HepG2 (cell line): ENCODE measurements around the gene CHD9. TPM values are rescaled to one million over a fixed set of nuclear protein-coding genes. Genes with fewer than 3 reads are reported as not detected.

Experiments used
- ATAC-seq: fragments of 200-7000 bp; cut with Tn5 transposase; 3 replicates; pipeline ENCODE4 v1.9.1; 2020; ENCODE audit warnings: mild to moderate bottlenecking, moderate library complexity
- BruUV-seq: library from RNA; stranded (reverse); fragments of 400-500 nt; replicated peaks from 2 replicates; lab custom pipeline; 2021; lab: Mats Ljungman, UMichigan
- CTCF ChIA-PET: fragments of 300-600 bp; formaldehyde crosslinking; extraction: SDS; loops from one replicate; lab custom pipeline; 2021; ENCODE audit warnings: low total read pairs, inconsistent platforms, low intra/inter-chr PET ratio; lab: Yijun Ruan, JAX
- POLR2A ChIA-PET: fragments of 350-600 bp; sonication (Branson Sonifier 250); formaldehyde crosslinking; loops from one replicate; lab custom pipeline; 2020; ENCODE audit warnings: antibody characterized with exemption, inconsistent platforms; lab: Yijun Ruan, JAX
- DNase-seq: peaks from one replicate; pipeline ENCODE4 v3.0.0-alpha.2; 2015; ENCODE audit warnings: low spot score
- FAIRE-seq: peaks from 3 replicates; lab custom pipeline; 2011; peaks lifted over from hg19 to GRCh38; lab: Jason Lieb, UNC
- H2AFZ ChIP-seq: one replicate; pipeline ENCODE4 v1.6.1; 2011; ENCODE audit warnings: low read length, inconsistent platforms
- H3K27ac ChIP-seq: fragments of 300-600 bp; 3 replicates; pipeline ENCODE4 v1.8.0; 2011; ENCODE audit warnings: mixed run types, mild to moderate bottlenecking, mixed read lengths, low read length, inconsistent platforms; ENCODE audit not compliant: insufficient read depth; ENCODE audit errors: extremely low read length
- H3K27me3 ChIP-seq, 2 experiments: fragments of 200-600 bp in 1 of 2; 2 replicates in 1 of 2; 3 replicates in 1 of 2; pipeline versions ENCODE4 v1.6.0 to v1.8.0; 2011; ENCODE audit warnings: low read length in 2 of 2, mild to moderate bottlenecking in 2 of 2, moderate library complexity in 2 of 2, inconsistent platforms in 1 of 2; ENCODE audit not compliant: insufficient read depth in 2 of 2, control insufficient read depth in 1 of 2
- H3K36me3 ChIP-seq, 2 experiments: fragments of 200-600 bp in 1 of 2; replicated peaks in 1 of 2; 2 replicates in 1 of 2; 3 replicates in 1 of 2; pipeline versions ENCODE4 v1.5.1 to v1.8.0; 2011; ENCODE audit warnings: low read length in 2 of 2, inconsistent platforms in 1 of 2; ENCODE audit not compliant: insufficient read depth in 2 of 2, control insufficient read depth in 1 of 2
- H3K4me1 ChIP-seq: 2 replicates; pipeline ENCODE4 v1.5.1; 2012; ENCODE audit warnings: low read length, inconsistent platforms; ENCODE audit not compliant: insufficient read depth
- H3K4me2 ChIP-seq: 2 replicates; pipeline ENCODE4 v1.6.0; 2011; ENCODE audit warnings: low read depth, low read length, inconsistent platforms
- H3K4me3 ChIP-seq, 3 experiments: fragments of 200-600 bp in 1 of 3; sonication (generic), shearing (Covaris generic) in 1 of 3; replicated peaks in 1 of 3; 2 replicates each; pipeline ENCODE4 v1.5.1; 2011 to 2016; ENCODE audit warnings: low read length in 3 of 3, inconsistent platforms in 2 of 3, low read depth in 2 of 3, mild to moderate bottlenecking in 2 of 3, control low read depth in 1 of 3, mixed read lengths in 1 of 3; ENCODE audit not compliant: insufficient read depth in 1 of 3
- H3K79me2 ChIP-seq: one replicate; pipeline ENCODE4 v1.6.1; 2011; ENCODE audit warnings: low read length, inconsistent platforms; ENCODE audit not compliant: insufficient read depth
- H3K9ac ChIP-seq: 2 replicates; pipeline ENCODE4 v1.6.0; 2011; ENCODE audit warnings: mild to moderate bottlenecking, low read depth, low read length, inconsistent platforms; ENCODE audit not compliant: insufficient read depth
- H3K9me3 ChIP-seq: 2 replicates; pipeline ENCODE4 v1.5.1; 2012; ENCODE audit warnings: mild to moderate bottlenecking, low read length
- H4K20me1 ChIP-seq: 2 replicates; pipeline ENCODE4 v1.6.0; 2011; ENCODE audit warnings: inconsistent platforms, mild to moderate bottlenecking, low read length, moderate library complexity; ENCODE audit not compliant: insufficient read depth
- CTCF ChIP-seq: sonication (generic); formaldehyde crosslinking; IDR thresholded peaks from 2 replicates; pipeline ENCODE4 v1.5.0; 2020; ENCODE audit warnings: mild to moderate bottlenecking, missing genetic modification reagents, moderate library complexity
- HOXA9 ChIP-seq: sonication (generic); formaldehyde crosslinking; IDR thresholded peaks from 2 replicates; pipeline ENCODE4 v1.8.1; 2022; ENCODE audit warnings: missing genetic modification reagents, mild to moderate bottlenecking, moderate library complexity, borderline replicate concordance
- NFE2 ChIP-seq: sonication (generic); formaldehyde crosslinking; IDR thresholded peaks from 2 replicates; pipeline ENCODE4 v1.4.0; 2020; ENCODE audit warnings: missing genetic modification reagents
- NFE2L2 ChIP-seq: fragments of 150-350 bp; IDR thresholded peaks from 2 replicates; pipeline ENCODE4 v1.6.1; 2014; ENCODE audit warnings: low read length
- STAG1 ChIP-seq: sonication (generic); formaldehyde crosslinking; IDR thresholded peaks from 2 replicates; pipeline ENCODE4 v1.4.0; 2020; ENCODE audit warnings: missing genetic modification reagents
- WGBS: methylation state at CpG from one replicate; pipeline ENCODE4 v1.1.6; 2017; ENCODE audit warnings: low lambda C conversion rate; 5-methylcytosine and 5-hydroxymethylcytosine counted together
- in situ Hi-C: cut with HindIII; loops from 2 replicates; pipeline ENCODE4 v1.10.0; 2017; ENCODE audit warnings: low pct_unique_long_range_greater_than_20kb; ENCODE audit not compliant: extremely low pct_ligation_motif_present
- intact Hi-C: fragments of 100-400 bp; cut with micrococcal nuclease; formaldehyde crosslinking; loops from one replicate; pipeline ENCODE4 v1.10.0; 2022; ENCODE audit not compliant: unreplicated experiment
- polyA plus RNA-seq, 8 experiments: library from polyadenylated mRNA; depleted of rRNA in 3 of 8; stranded (reverse) in 7 of 8; unstranded in 1 of 8; fragments of >200 nt; fragmentation: Illumina TruSeq in 4 of 8; extraction: Trizol in 4 of 8; gene quantifications; 2 replicates each; pipeline versions ENCODE4 v1.2.1 to v1.2.3, GENCODE V29; 2011 to 2016; ENCODE audit warnings: low read depth in 4 of 8, missing spikeins in 1 of 8, mixed read lengths in 1 of 8; ENCODE audit not compliant: insufficient read depth in 1 of 8
- total RNA-seq, 5 experiments: library from RNA; depleted of rRNA; stranded (reverse); fragments of >200 nt; fragmentation: Illumina TruSeq; extraction: Trizol; gene quantifications; 2 replicates each; pipeline ENCODE4 v1.2.3, GENCODE V29; 2016; ENCODE audit warnings: low read depth in 1 of 5
- TF ChIP-seq, protein P1 (sequence below): sonication (generic); formaldehyde crosslinking; IDR thresholded peaks from 2 replicates; pipeline ENCODE4 v1.4.0; 2020; ENCODE audit warnings: missing genetic modification reagents

The CHD9 gene
- total and polyA plus RNA-seq, 2 of the 13 experiments (the other 11 are each of a cell fraction or from before 2014, with no cell fraction given): 23.4 to 27.7 TPM

DNA sequence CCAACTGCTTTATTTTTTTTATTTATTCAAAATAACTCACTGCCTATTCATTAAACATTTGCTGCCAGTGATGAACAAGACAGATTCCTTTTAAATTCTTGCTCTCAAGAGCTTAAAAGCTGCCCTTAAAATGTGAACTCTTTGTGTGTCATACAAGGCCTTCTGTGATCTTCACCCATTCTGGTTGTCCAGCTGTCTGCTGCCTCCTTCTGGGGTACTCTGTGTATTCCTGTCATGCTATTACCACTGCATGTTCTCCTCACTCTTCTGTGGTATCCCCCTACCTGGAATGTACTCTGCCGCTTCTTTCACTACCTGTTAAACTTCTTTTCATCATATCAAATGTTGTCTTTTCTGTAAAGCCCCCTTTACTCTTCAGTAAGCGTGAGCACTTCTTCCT, 165.8 kb downstream of the CHD9 start:
- H3K9ac ChIP-seq: no peak overlapping the region
- FAIRE-seq (no peak), DNase-seq (peak; percentile 20), ATAC-seq (peak; percentile 66; the same call in 2 of the 3 replicates)
- H3K27me3 ChIP-seq: no peaks in the 10 kb centered on the region
- CTCF ChIA-PET: no interaction called here
- H2AFZ ChIP-seq: no peak overlapping the region
- H3K4me1 ChIP-seq: no peaks in the 10 kb centered on the region
- POLR2A ChIA-PET: no interaction called here
- peaks cover 2 to 19% of the 10 kb centered on the region in 2 experiments for H3K36me3 ChIP-seq
- TF ChIP-seq CTCF: peak; percentile 53
- TF ChIP-seq HOXA9 (CRISPR knock-in tag): no peak
- TF ChIP-seq STAG1: peak; percentile 46
- WGBS: 99% methylated on average over 2 of the region's 2 CpGs
- no peak overlapping the region for H3K4me2 ChIP-seq
- no peak overlapping the region for H3K27ac ChIP-seq
- H4K20me1 ChIP-seq: no peaks in the 10 kb centered on the region
- in situ Hi-C loops: no loop called here
- H3K9me3 ChIP-seq: no peaks in the 10 kb centered on the region
- intact Hi-C loops: loop anchor here (1.0 kb wide), 1 partner anchor 165 kb away; no protein-coding TSS in a partner anchor
- no TSS peak for BruUV-seq
- no peak overlapping the region for H3K4me3 ChIP-seq
- H3K79me2 ChIP-seq: no peaks in the 10 kb centered on the region

- CTCF ChIA-PET: no interaction called here
- no peaks in the 10 kb centered on the region for H3K79me2 ChIP-seq
- H3K9ac ChIP-seq: no peak overlapping the region
- no peaks in the 10 kb centered on the region for H3K9me3 ChIP-seq
- no peak for DNase-seq
- no peak overlapping the region for H3K4me2 ChIP-seq
- intact Hi-C loops (no loop called here), in situ Hi-C loops (no loop called here)
- BruUV-seq: no TSS peak
- 97% methylated on average over 2 of the region's 2 CpGs for WGBS
- H3K4me1 ChIP-seq: no peaks in the 10 kb centered on the region
- H3K27me3 ChIP-seq: no peaks in the 10 kb centered on the region
- no peak overlapping the region for H2AFZ ChIP-seq
- H3K4me3 ChIP-seq: no peak overlapping the region
- ATAC-seq: no peak
- no peaks in the 10 kb centered on the region for H4K20me1 ChIP-seq
- no peak for FAIRE-seq
- H3K27ac ChIP-seq: no peak overlapping the region
- peaks cover 2 to 48% of the 10 kb centered on the region in 2 experiments for H3K36me3 ChIP-seq
- TF ChIP-seq, protein P1, sequence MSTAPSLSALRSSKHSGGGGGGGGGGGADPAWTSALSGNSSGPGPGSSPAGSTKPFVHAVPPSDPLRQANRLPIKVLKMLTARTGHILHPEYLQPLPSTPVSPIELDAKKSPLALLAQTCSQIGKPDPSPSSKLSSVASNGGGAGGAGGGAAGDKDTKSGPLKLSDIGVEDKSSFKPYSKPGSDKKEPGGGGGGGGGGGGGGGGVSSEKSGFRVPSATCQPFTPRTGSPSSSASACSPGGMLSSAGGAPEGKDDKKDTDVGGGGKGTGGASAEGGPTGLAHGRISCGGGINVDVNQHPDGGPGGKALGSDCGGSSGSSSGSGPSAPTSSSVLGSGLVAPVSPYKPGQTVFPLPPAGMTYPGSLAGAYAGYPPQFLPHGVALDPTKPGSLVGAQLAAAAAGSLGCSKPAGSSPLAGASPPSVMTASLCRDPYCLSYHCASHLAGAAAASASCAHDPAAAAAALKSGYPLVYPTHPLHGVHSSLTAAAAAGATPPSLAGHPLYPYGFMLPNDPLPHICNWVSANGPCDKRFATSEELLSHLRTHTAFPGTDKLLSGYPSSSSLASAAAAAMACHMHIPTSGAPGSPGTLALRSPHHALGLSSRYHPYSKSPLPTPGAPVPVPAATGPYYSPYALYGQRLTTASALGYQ (CRISPR knock-in tag): no peak
- TF ChIP-seq NFE2 (CRISPR knock-in tag) (peak; percentile 54; the same call in 1 of the 2 replicates), NFE2L2 (peak; percentile 81)
- POLR2A ChIA-PET: no interaction called here
Observed at GRCh38 chr16:53224951-53225533, 170.3 kb downstream of the CHD9 start.
